H9 (cell line): ENCODE data around the gene LRRC42. TPM values are rescaled to one million over a fixed set of nuclear protein-coding genes. Genes with fewer than 3 reads are reported as not detected.

ENCODE experiments used
- DNase-seq: peaks from one replicate; pipeline ENCODE4 v3.0.0-alpha.2; 2017
- H2AFZ ChIP-seq: one replicate; pipeline ENCODE4 v1.6.1; 2013; ENCODE audit warnings: mild to moderate bottlenecking, low read length, control low read depth, moderate library complexity
- H2AK5ac ChIP-seq: 2 replicates; pipeline ENCODE4 v1.6.1; 2013; ENCODE audit warnings: low read length, control low read depth, mixed read lengths; ENCODE audit not compliant: insufficient read length
- H2BK120ac ChIP-seq: one replicate; pipeline ENCODE4 v1.6.1; 2013; ENCODE audit warnings: low read depth, mild to moderate bottlenecking, low read length, control low read depth, inconsistent platforms; ENCODE audit not compliant: poor library complexity, severe bottlenecking
- H2BK12ac ChIP-seq: 2 replicates; pipeline ENCODE4 v1.6.1; 2013; ENCODE audit warnings: low read length, control low read depth, mixed read lengths, low read depth; ENCODE audit not compliant: insufficient read length
- H2BK15ac ChIP-seq: 2 replicates; pipeline ENCODE4 v1.6.1; 2013; ENCODE audit warnings: low read depth, low read length, control low read depth
- H2BK20ac ChIP-seq: one replicate; pipeline ENCODE4 v1.6.1; 2013; ENCODE audit warnings: low read depth, mild to moderate bottlenecking, low read length, control low read depth, inconsistent platforms; ENCODE audit not compliant: poor library complexity, severe bottlenecking
- H2BK5ac ChIP-seq: 2 replicates; pipeline ENCODE4 v1.6.1; 2013; ENCODE audit warnings: low read length, control low read depth, mixed read lengths; ENCODE audit not compliant: insufficient read length
- H3K14ac ChIP-seq: 2 replicates; pipeline ENCODE4 v1.6.1; 2013; ENCODE audit warnings: low read length, control low read depth; ENCODE audit not compliant: insufficient read depth
- H3K18ac ChIP-seq: 2 replicates; pipeline ENCODE4 v1.6.1; 2013; ENCODE audit warnings: low read depth, mild to moderate bottlenecking, mixed read lengths, low read length, control low read depth; ENCODE audit not compliant: insufficient read length
- H3K23ac ChIP-seq: 2 replicates; pipeline ENCODE4 v1.6.1; 2013; ENCODE audit warnings: low read length, control low read depth, mixed read lengths, low read depth; ENCODE audit not compliant: insufficient read length
- H3K23me2 ChIP-seq: 2 replicates; pipeline ENCODE4 v1.6.1; 2013; ENCODE audit warnings: low read depth, mild to moderate bottlenecking, mixed read lengths, low read length, control low read depth; ENCODE audit not compliant: insufficient read length, poor library complexity, severe bottlenecking
- H3K27ac ChIP-seq: 2 replicates; pipeline ENCODE4 v1.5.1; 2013; ENCODE audit warnings: low read length, control low read depth, mixed read lengths, low read depth; ENCODE audit not compliant: insufficient read length
- H3K27me3 ChIP-seq: 2 replicates; pipeline ENCODE4 v1.6.1; 2013; ENCODE audit warnings: low read length, control low read depth, inconsistent platforms; ENCODE audit not compliant: insufficient read depth
- H3K4ac ChIP-seq: 2 replicates; pipeline ENCODE4 v1.6.1; 2013; ENCODE audit warnings: low read depth, mild to moderate bottlenecking, control low read depth, inconsistent platforms, low read length, moderate library complexity
- H3K4me1 ChIP-seq: 2 replicates; pipeline ENCODE4 v1.6.1; 2013; ENCODE audit warnings: low read length, control low read depth, inconsistent platforms; ENCODE audit not compliant: insufficient read depth
- H3K4me2 ChIP-seq: 2 replicates; pipeline ENCODE4 v1.6.1; 2013; ENCODE audit warnings: low read length, control low read depth, mixed read lengths; ENCODE audit not compliant: insufficient read length, insufficient read depth
- H3K56ac ChIP-seq: 2 replicates; pipeline ENCODE4 v1.6.1; 2013; ENCODE audit warnings: low read depth, mild to moderate bottlenecking, mixed read lengths, low read length, control low read depth; ENCODE audit not compliant: insufficient read length
- H3K79me1 ChIP-seq: 2 replicates; pipeline ENCODE4 v1.6.1; 2013; ENCODE audit warnings: low read depth, mild to moderate bottlenecking, moderate library complexity, low read length, control low read depth, inconsistent platforms; ENCODE audit not compliant: insufficient read depth, poor library complexity, severe bottlenecking
- H3K79me2 ChIP-seq: 2 replicates; pipeline ENCODE4 v1.6.1; 2013; ENCODE audit warnings: low read length, control low read depth, inconsistent platforms; ENCODE audit not compliant: insufficient read depth
- H3K9ac ChIP-seq: 2 replicates; pipeline ENCODE4 v1.6.1; 2013; ENCODE audit warnings: low read length, control low read depth, mixed read lengths; ENCODE audit not compliant: insufficient read length; ENCODE audit errors: extremely low read depth
- H3K9me3 ChIP-seq: one replicate; pipeline ENCODE4 v1.6.1; 2013; ENCODE audit warnings: low read depth, low read length, inconsistent platforms; ENCODE audit not compliant: control insufficient read depth
- H3T11ph ChIP-seq: one replicate; pipeline ENCODE4 v1.6.1; 2013; ENCODE audit warnings: mild to moderate bottlenecking, low read length, control low read depth, inconsistent platforms
- H4K20me1 ChIP-seq: one replicate; pipeline ENCODE4 v1.6.1; 2013; ENCODE audit not compliant: control insufficient read depth, insufficient read length, insufficient read depth
- H4K5ac ChIP-seq: 2 replicates; pipeline ENCODE4 v1.6.1; 2013; ENCODE audit warnings: low read depth, mild to moderate bottlenecking, mixed read lengths, low read length, control low read depth; ENCODE audit not compliant: insufficient read length
- H4K8ac ChIP-seq: replicated peaks from 2 replicates; pipeline ENCODE4 v1.6.1; 2013; ENCODE audit warnings: low read length, control low read depth, mixed read lengths, low read depth; ENCODE audit not compliant: insufficient read length
- H4K91ac ChIP-seq: 2 replicates; pipeline ENCODE4 v1.6.1; 2013; ENCODE audit warnings: low read depth, mild to moderate bottlenecking, moderate library complexity, mixed read lengths, low read length, control low read depth; ENCODE audit not compliant: insufficient read length
- H3K27ac Mint-ChIP-seq, 3 experiments: 2 replicates in 2 of 3; 3 replicates in 1 of 3; pipeline ENCODE4 v1.8.0; 2020 to 2021; ENCODE audit warnings: mixed read lengths in 3 of 3, mild to moderate bottlenecking in 1 of 3, moderate library complexity in 1 of 3
- H3K27me3 Mint-ChIP-seq: 2 replicates; pipeline ENCODE4 v1.8.0; 2021; ENCODE audit warnings: low read depth, mild to moderate bottlenecking, moderate library complexity, mixed read lengths
- H3K36me3 Mint-ChIP-seq, 3 experiments: 2 replicates in 2 of 3; 3 replicates in 1 of 3; pipeline ENCODE4 v1.8.0; 2020 to 2021; ENCODE audit warnings: low read depth in 3 of 3, mixed read lengths in 3 of 3; ENCODE audit not compliant: insufficient read depth in 1 of 3
- H3K4me1 Mint-ChIP-seq, 2 experiments: 2 replicates each; pipeline ENCODE4 v1.8.0; 2020; ENCODE audit warnings: mixed read lengths in 2 of 2
- H3K4me3 Mint-ChIP-seq, 2 experiments: 2 replicates in 1 of 2; 3 replicates in 1 of 2; pipeline ENCODE4 v1.8.0; 2020 to 2021; ENCODE audit warnings: mild to moderate bottlenecking in 2 of 2, mixed read lengths in 2 of 2, moderate library complexity in 1 of 2
- H3K9me3 Mint-ChIP-seq, 2 experiments: 2 replicates in 1 of 2; 3 replicates in 1 of 2; pipeline ENCODE4 v1.8.0; 2020; ENCODE audit warnings: mild to moderate bottlenecking in 2 of 2, mixed read lengths in 2 of 2, moderate library complexity in 1 of 2
- CTCF ChIP-seq: fragments of 200-600 bp; sonication (generic); conservative IDR thresholded peaks from 3 replicates; pipeline ENCODE4 v1.8.0; 2021; ENCODE audit warnings: antibody characterized with exemption, mild to moderate bottlenecking
- WGBS: extraction: QIAGEN DNeasy Blood & Tissue Kit; methylation state at CpG from one replicate; pipeline ENCODE4 v1.1.7; 2013; ENCODE audit warnings: missing lambda C conversion rate, low lambda C conversion rate, mixed read lengths; ENCODE audit not compliant: insufficient read length; ENCODE audit errors: extremely low coverage; 5-methylcytosine and 5-hydroxymethylcytosine counted together
- total RNA-seq: library from RNA; stranded (reverse); gene quantifications from 2 replicates; pipeline ENCODE4 v1.2.1, GENCODE V29; 2021

The LRRC42 gene
- total RNA-seq, 1 experiment from 2014 or later: 36.3 TPM

DNA sequence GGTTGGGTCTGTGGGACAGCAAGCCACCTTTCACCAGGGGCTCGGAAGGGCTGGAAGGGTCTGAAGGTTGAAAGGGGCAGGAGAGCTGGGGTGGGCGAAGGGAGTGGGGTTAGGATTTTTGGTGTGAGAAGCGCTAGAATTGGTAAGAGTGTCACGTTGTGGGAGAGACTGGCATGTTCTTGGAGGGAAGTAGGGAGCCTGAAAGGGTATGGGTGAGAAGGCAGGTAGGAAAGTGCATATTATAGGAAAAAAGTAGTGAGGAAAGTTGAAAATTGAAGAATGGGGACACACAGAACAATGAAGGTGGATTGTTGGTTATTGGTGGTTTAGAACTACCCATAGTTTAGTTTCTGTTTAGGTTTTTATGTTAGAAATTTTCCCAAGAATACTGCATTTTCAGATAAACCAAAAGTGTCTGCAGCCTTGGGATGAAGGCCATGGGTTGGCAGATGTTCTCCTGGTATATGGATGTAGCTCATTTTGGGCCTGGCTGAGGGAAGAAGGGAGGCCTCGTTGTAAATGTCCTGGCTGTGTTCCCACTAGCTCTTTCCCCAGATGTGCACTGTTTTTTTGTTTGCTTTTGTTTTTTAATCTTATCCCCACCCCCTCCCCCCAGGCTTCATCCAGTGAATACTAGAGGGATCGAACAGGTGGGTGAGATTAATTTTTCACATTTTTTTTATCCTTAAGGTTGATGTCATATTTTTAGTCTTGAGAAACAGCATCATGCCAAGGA lies 1.2 kb downstream of the LRRC42 start:
- H3K23ac ChIP-seq: no peak overlapping the region
- no peak overlapping the region for H3T11ph ChIP-seq
- no peak overlapping the region for H3K14ac ChIP-seq
- no peak overlapping the region for H4K91ac ChIP-seq
- H3K18ac ChIP-seq: no peak overlapping the region
- H3K4ac ChIP-seq: no peak overlapping the region
- H3K4me1 ChIP-seq: peaks cover 5% of the 10 kb centered on the region
- H3K27ac Mint-ChIP-seq: peak overlapping the region in 2 of 3 experiments; percentile 63 to 88; a peak in 4 of 7 replicates
- H3K36me3 Mint-ChIP-seq: peaks cover 5 to 22% (median 8%) of the 10 kb centered on the region in 3 experiments
- DNase-seq: no peak
- peak overlapping the region; percentile 91 for H3K4me3 Mint-ChIP-seq
- no peaks in the 10 kb centered on the region for H3K9me3 ChIP-seq
- no peaks in the 10 kb centered on the region; the same call in 1 of the 2 replicates for H3K79me2 ChIP-seq
- H2BK12ac ChIP-seq: no peak overlapping the region
- no peaks in the 10 kb centered on the region for H3K27me3 ChIP-seq
- no peak overlapping the region for H4K8ac ChIP-seq
- no peaks in the 10 kb centered on the region for H4K20me1 ChIP-seq
- no peaks in the 10 kb centered on the region for H3K9me3 Mint-ChIP-seq
- no peak overlapping the region for H2BK5ac ChIP-seq
- WGBS: no CpG with 5 or more reads among the region's 6 CpGs
- H3K79me1 ChIP-seq: no peaks in the 10 kb centered on the region
- no peak overlapping the region for H2AFZ ChIP-seq
- H3K56ac ChIP-seq: no peak overlapping the region
- H3K27me3 Mint-ChIP-seq: no peaks in the 10 kb centered on the region; the same call in none of the 2 replicates
- no peak overlapping the region for H2BK120ac ChIP-seq
- no peak overlapping the region for H2AK5ac ChIP-seq
- H3K4me1 Mint-ChIP-seq: peaks cover 57 to 69% of the 10 kb centered on the region in 2 experiments
- H4K5ac ChIP-seq: no peak overlapping the region
- no peak for TF ChIP-seq CTCF
- peak overlapping the region; percentile 7 for H3K9ac ChIP-seq
- H2BK20ac ChIP-seq: no peak overlapping the region
- peaks cover 13% of the 10 kb centered on the region for H3K23me2 ChIP-seq
- H3K27ac ChIP-seq: no peak overlapping the region
- H3K4me2 ChIP-seq: peak overlapping the region; percentile 94
- H2BK15ac ChIP-seq: no peak overlapping the region
